Gastroesophageal sphincter (tissue), 3 donors: ENCODE results near the gene ARL8B.

Experiments used
- POLR2A ChIP-seq, 2 donors: fragments of 450-650 bp; IDR thresholded peaks; one replicate each; pipeline ENCODE4 v1.6.1; 2017; ENCODE audit warnings: antibody characterized with exemption in 2 of 2, mild to moderate bottlenecking in 2 of 2, moderate library complexity in 1 of 2
- POLR2AphosphoS5 ChIP-seq: sonication (generic); formaldehyde crosslinking; IDR thresholded peaks from one replicate; pipeline ENCODE4 v1.6.1; 2017; ENCODE audit warnings: antibody characterized with exemption
- TF ChIP-seq, protein P1 (sequence below), 4 experiments: fragments of 200-600 bp in 2 of 4; fragments of 450-650 bp in 2 of 4; sonication (generic) in 1 of 4; IDR thresholded peaks; one replicate each; pipeline ENCODE4 v1.5.1; 2017 to 2019; ENCODE audit warnings: antibody characterized with exemption in 4 of 4, mild to moderate bottlenecking in 2 of 4, moderate library complexity in 2 of 4

DNA sequence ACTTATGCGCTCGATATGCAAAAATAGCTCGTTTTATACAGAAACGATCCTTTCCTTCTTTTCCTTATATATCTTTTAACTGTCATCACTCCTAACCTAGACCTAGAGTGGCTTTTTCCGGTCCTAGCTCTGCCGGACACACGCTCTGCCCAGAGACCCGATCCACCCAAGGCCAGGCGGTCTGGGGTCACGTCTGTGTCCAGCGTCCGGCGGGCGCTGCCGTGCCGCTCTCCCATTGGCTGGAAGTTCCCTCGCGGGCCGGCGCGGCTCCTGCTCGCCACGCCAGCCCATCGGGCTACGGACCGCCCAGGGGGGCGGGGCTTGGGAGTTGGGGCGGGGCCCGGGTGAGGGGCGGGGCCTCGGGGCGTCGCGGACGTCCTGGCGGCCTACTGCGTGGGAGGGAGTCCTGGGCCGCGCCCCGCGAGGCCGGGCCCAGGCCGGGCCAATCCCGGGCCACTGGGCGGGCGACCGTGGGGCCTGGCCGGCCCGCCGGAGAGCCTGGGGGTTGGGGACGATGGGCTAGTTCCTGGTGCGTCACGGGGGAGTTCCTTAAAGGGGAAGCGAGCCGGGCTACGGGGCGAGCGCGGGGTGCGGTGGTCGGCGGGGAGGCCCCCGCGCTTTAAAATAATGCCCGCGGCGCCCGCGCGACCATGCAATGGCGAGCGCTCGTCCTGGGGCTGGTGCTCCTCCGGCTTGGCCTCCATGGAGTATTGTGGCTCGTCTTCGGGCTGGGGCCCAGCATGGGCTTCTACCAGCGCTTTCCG is 65.2 kb downstream of the ARL8B start, which contains the start of gene EDEM1:
- TF ChIP-seq, protein P1, sequence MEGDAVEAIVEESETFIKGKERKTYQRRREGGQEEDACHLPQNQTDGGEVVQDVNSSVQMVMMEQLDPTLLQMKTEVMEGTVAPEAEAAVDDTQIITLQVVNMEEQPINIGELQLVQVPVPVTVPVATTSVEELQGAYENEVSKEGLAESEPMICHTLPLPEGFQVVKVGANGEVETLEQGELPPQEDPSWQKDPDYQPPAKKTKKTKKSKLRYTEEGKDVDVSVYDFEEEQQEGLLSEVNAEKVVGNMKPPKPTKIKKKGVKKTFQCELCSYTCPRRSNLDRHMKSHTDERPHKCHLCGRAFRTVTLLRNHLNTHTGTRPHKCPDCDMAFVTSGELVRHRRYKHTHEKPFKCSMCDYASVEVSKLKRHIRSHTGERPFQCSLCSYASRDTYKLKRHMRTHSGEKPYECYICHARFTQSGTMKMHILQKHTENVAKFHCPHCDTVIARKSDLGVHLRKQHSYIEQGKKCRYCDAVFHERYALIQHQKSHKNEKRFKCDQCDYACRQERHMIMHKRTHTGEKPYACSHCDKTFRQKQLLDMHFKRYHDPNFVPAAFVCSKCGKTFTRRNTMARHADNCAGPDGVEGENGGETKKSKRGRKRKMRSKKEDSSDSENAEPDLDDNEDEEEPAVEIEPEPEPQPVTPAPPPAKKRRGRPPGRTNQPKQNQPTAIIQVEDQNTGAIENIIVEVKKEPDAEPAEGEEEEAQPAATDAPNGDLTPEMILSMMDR (IDR thresholded peaks at IDR 0.05): no peak
- TF ChIP-seq POLR2A (IDR thresholded peaks at IDR 0.05): peak; percentile 59 to 83
- TF ChIP-seq POLR2AphosphoS5: peak; percentile 64
